GM19193 (cell line): Measurements from ENCODE around the gene LTBP4.
A peak's percentile ranks its signal among the peaks of the same experiment; 100 is the strongest.

ENCODE experiments used
- POLR2A ChIP-seq: IDR thresholded peaks from 4 replicates; pipeline ENCODE4 v1.6.1; 2011; ENCODE audit not compliant: insufficient read depth, insufficient read length; ENCODE audit errors: extremely low read depth

The LTBP4 gene

DNA sequence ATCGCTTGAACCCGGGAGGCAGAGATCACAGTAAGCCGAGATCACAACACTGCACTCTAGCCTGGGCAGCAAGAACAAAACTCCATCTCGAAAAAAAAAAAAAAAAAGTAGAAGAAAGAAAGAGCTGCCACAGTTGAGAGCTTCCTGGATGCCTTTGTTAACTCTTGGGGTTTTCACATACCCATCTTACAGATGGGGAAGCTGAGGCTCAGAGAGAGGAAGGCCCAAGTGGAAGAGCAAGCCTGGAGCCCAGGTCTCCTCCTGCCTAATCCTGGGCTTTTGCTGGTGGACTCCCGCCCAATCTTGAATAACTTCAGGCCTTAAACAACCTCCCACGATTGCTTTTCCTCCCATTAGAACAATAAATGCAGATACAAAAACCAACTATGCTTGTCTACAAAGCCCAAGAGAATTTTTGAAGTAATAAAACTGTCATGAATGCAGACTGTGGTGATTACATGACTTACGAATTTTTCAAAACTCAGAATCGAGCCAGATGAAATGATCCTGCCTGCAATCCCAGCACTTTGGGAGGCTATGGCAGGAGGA lies 41.7 kb downstream of the LTBP4 start:
- TF ChIP-seq POLR2A: no peak

DNA sequence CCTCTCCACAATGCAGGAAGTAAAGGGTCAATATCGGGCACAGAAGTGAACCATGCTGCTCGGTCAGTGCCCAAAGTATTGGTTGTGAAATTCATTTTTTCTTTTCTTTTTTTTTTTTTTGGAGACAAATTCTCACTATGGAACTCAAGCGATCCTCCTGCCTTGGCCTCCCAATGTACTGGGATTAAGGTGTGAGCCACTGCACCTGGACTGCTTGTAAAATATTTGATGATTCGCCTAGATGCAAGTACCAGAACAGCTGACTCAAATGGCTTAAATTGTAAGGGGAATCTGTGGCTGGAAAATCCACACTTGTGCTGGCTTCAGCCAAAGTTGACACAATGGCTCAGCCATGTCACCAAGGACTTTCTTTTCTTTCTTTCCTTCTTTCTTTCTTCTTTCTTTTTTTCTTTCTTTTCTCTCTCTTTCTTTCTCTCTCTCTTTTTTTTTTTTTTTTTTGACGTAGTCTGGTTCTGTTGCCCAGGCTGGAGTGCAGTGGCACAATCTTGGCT lies 45.6 kb downstream of the LTBP4 start:
- no peak for TF ChIP-seq POLR2A

DNA sequence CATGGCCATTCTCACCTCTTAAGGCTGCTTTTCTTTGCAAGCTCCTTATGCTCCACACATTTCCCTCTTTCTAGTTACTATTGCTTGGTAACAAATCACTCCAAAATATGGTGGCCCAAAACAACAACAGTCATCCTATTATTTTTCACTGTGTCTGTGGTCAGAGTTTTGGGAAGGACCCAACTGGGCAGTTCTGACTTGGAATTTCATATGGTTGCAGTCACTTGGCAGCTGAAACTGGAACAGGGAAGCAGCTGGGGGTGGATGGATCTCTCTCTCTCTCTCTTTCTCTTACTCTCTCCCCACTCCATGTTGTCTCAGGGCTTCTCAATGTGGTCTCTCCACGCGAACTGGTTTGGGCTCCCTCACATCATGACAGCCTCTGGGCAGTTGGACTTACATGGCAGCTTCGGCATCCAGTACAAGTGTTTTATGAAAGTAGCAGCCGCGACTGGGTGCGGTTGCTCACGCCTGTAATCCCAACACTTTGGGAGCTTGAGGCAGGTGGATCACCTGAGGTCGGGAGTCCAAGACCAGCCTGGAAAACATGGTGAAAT lies 49.7 kb downstream of the LTBP4 start:
- no peak for TF ChIP-seq POLR2A

DNA sequence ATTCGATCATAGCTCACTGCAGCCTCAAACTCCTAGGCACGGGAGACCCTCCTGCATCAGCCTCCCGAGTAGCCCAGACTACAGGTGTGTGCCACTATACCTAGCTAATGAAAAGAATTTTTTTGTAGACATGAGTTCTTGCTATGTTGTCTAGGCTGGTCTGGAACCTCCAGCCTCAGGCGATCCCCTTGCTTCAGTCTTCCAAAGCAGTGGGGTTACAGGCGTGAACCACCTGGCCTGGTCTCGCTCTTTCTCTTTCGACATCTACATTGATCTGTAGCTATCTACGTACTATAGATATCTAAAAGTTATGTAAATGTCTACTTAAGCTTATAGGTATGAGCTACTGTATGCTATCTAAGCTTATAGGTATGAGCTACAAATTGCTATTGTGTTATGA lies 56.9 kb downstream of the LTBP4 start:
- TF ChIP-seq POLR2A: no peak

DNA sequence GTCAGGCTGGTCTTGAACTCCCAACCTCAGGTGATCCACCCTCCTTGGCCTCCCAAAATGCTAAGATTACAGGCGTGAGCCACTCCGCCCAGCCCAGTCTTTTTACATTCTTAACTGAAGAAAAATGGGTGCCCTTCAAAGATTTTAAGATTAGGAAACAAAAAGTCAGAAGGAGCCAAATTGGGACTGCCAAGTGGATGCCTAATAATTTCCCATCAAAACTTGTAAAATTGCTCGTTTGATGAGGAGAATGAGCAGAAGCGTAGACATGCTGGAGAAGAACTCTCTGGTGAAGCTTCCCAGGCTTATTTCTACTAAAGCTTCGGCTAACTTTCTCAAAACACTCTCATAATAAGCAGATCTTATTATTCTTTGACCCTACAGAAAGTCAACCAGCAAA lies 57.9 kb downstream of the LTBP4 start:
- TF ChIP-seq POLR2A: no peak

DNA sequence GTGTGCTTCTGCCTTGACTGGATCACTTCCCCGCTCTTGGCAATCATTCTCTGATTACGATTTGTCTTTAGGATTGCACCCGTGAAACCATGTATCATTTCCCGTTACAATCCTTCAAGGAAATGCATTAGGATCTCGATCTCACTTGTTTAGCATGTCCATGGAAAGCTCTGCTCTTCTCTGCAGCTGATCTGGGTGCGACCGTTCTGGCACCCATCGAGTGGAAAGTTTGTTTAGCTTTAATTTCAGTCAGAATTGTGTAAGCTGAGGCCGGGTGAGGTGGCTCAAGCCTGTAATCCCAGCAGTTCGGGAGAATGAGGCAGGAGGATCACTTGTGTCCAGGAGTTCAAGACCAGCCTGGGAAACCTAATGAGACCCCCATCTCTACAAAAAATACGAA lies 58.4 kb downstream of the LTBP4 start:
- no peak for TF ChIP-seq POLR2A

DNA sequence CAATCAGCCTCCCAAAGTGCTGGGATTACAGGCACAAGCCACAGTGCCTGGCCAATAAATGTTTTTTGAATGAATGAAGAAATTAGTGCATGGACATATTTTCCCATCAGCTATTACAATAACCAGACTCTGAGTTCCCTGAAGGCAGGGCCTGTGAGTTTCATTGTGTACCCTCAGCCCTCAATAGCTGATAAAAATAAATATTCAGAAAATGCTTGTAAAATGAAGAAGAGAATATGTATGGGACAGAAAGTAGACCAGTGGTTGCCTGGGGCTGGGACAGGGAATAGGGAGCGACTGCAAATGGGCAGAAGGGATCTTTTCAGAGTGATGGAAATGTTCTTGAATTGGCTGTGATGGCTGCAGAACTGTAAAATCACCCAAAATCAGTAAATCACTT lies 60.4 kb downstream of the LTBP4 start:
- TF ChIP-seq POLR2A: no peak

DNA sequence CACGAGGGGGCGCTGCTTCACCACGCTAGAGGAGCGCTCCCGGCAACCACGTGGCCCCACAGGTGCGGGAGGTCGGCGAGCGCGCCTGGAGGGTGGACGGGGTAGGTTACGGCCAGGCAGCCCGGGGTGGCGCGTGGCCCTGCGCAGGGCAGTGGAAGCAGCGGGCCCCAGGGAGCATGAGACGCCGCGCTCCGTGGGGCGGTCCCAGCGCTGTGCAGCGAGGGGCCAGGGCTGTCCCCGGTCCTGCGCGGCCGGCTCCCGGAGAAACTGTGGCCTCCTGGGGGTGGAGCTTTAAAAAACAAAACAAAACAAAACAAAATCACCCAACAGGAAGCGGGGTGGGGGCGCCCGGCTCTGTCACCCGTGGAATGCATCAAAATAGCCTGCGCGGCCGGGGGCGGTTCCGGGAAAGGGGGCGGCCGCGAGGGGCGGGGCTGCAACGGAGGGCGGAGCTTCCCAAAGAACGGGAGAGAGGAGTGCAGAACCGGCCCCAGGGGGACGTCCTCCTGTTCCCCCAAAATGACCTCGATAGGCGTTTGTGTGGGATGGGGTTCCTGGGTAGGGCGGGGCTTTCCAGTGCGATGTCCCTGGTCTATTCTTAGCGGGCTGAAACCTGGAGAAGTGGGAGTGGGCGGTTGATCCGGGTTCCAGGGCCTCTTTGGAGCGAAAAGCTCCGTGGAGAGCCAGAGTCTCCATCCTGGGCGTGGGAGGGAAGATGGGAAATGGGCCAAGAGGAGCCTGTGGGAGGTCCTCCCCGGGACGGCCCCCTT lies 61.9 kb downstream of the LTBP4 start:
- TF ChIP-seq POLR2A: peak; percentile 32

DNA sequence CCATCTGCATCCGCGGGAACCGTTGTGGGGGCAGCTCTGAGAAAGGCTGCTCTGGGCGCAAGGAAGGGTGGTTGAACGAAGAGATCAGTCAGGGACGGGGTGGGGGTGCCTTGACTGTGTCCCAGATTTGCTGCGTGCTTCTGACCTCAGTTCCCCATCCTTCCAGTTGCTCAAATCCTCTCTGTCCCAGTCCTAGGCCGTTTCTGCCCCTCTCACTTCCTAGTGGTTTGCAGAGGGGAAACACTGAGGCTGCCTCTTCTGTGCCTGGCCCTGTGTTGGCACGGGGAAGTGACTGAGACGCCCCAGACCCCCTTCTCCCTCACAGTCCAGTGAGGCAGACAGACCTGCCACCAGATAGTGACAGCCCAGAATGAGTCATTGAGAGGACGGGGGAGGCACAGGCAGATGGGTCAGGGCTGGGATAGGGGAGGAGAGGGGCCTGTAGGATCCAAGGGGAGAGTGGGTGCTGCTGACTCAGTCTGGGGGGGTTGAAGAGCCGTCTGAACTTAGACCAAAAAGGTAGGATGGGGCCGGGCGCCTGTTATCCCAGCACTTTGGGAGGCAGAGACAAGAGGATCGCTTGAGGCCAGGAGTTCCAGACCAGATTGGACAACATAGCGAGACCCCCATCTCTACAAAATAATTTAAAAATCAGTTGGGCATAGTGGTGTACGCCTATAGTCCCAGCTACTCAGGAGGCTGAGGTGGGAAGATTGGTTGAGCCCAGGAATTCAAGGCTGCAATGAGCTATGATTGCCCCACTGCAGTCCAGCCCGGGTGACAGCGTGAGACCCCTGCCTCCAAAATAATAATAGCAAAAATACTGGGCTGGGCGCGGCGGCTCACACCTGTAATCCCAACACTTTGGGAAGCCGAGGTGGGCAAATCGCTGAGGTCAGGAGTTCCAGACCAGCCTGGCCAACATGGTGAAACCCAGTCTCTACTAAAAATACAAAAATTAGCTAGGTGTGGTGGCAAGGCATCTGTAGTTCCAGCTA lies 62.8 kb downstream of the LTBP4 start:
- TF ChIP-seq POLR2A: no peak

DNA sequence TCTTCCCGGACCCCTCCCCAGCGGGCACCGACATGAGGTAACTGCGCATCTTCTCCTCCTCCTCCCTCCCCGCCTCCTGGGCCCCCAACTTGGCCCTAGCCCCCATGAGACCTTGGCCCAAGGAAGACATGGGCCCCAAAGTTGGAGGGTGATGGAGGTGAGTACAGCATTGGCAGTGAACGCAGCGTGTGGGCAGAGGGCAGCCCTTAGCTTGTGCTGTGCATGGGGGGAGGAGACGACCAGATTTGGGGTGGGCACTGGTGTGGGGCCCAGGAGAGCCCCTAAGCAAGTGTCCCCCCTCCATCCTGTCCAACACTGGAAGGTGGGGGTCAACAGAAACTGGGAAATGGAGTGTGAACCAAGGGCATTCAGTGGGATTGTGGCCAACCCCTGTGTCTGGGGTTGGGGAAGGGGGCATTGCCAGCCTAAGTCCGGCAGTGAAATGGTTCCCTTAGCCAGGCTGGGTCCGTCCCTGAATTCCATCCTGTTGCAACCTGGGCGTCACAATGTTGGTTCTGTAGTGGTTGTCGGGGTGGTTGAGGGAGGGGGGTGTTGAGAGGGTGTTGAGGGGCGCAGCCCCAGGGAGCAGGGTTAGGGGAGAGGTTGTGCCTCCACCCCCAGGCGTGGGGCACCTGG lies 65.8 kb downstream of the LTBP4 start:
- TF ChIP-seq POLR2A: no peak

DNA sequence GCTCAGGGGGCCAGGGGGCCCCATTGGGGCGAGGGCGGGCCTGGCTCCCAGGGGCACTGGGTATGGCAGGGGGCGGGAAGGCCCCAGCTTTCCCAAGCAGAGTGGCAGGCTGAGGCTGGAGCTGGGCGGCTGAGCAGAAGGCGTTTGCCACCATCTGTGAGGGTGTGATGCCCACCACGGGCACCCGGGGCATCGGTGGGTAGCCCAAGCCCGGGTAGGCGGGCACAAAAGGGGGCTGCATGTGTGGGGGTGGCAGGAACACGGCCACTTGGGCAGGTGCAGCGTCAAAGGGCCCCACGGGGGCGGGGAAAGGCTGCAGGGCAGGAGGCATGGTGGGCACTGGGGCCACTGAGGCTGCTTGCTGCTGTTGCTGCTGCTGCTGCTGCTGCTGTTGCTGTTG lies 66.4 kb downstream of the LTBP4 start:
- TF ChIP-seq POLR2A: no peak

DNA sequence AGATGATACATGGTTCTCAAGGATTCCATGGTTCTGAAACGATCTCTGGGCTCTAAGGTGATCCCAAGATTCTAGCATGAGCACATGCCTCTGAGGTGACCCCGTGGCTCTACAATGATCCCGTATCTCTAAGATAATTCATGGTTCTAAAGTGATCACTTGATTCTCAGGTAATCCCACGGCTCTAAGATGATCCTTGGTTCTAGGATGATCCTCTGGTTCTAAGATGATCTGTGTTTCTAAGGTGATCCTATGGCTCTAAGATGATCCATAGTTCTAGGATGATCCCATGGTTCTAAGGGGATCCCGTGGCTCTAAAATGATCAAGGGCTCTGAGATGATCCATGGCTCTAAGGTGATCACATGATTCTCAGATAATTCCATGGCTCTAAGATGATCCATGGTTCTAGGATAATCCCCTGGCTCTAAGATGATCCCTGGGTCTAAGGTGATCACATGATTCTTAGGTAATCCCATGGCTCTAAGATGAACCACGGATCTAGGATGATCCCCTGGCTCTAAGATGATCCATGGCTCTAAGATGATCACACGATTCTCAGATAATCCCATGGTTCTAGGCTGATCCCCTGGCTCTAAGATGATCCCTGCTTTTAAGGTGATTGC lies 67.9 kb downstream of the LTBP4 start:
- TF ChIP-seq POLR2A: no peak

DNA sequence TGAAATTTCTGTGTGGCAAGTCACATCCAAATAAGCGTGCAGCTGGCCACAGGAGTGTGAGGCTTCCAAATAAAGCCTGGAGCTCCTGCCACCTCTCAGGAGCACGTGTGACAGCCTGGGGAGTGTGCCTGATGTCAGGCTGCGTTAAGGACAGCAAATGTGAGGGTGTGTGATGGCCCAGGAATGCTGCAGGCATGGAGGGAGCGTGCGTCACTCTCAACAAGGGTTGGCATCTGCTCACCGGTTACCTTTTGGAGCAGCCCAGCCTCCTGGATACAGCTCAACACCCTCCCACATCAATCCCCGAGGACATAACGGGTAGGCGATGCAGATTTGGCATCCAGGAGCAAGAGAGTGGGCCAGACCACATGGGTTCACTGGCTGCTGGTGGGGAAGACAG lies 70.2 kb downstream of the LTBP4 start:
- no peak for TF ChIP-seq POLR2A

DNA sequence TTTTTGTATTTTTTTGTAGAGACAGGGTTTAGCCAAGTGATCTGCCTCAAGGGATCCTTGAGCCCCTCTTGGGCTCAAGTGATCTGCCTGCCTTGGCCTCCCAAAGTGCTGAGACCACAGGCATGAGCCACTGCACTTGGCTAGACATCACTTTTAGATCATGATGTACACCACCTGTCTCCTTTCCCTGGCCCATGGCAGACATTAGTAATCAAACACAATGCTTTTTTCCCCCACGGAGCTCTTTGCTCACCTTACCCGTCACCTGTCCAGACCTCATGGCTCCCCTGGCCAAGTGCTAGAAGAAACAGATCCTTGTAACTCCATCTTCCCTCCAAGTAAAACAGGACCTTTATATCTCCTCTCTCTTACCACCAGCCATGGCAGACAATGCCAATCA lies 70.9 kb downstream of the LTBP4 start:
- no peak for TF ChIP-seq POLR2A
